Cerebellar nuclear complex (tissue), 1 donor: ENCODE data around the gene OR4X1.
"Not testable (repeated sequence)": the region's sequence is repeated elsewhere in the genome, so short reads cannot be mapped to it uniquely, and the experiment has no call there.

ENCODE experiments used
- DNase-seq, 2 experiments: peaks; one replicate each; lab custom pipeline; 2025; lab: John Stamatoyannopoulos, UW

The OR4X1 gene

GRCh38 chr11:48263423-48263911, at the start of gene OR4X1:
Gene OR4X1, plus strand, starts transcription at chr11:48263861. Its CDS starts 0 bp downstream, at chr11:48263861.
- no peak for DNase-seq

GRCh38 chr11:48216510-48216909, 47.2 kb upstream of the OR4X1 start, which contains the start of gene OR4B1:
Gene OR4B1, plus strand, starts transcription at chr11:48216810. Its CDS starts 0 bp downstream, at chr11:48216810.
- DNase-seq, result no peak

GRCh38 chr11:48228761-48229160, 34.9 kb upstream of the OR4X1 start:
- no peak for DNase-seq

- DNase-seq, result not testable (repeated sequence)
Measured at GRCh38 chr11:48230057-48230456, 33.6 kb upstream of the OR4X1 start.

GRCh38 chr11:48237727-48238126, 25.9 kb upstream of the OR4X1 start:
- DNase-seq, result no peak

- no peak for DNase-seq
Measured at GRCh38 chr11:48242501-48242900, 21.2 kb upstream of the OR4X1 start.

GRCh38 chr11:48244804-48245203, 18.9 kb upstream of the OR4X1 start, which contains the start of gene OR4X2:
Gene OR4X2, plus strand, starts transcription at chr11:48245104. Its CDS starts 0 bp downstream, at chr11:48245104.
- no peak for DNase-seq

- DNase-seq, result no peak
Measured at GRCh38 chr11:48248902-48249301, 14.8 kb upstream of the OR4X1 start.

GRCh38 chr11:48261600-48261999, 2.1 kb upstream of the OR4X1 start:
- DNase-seq, result no peak

- no peak for DNase-seq
Measured at GRCh38 chr11:48270621-48271020, 7.0 kb downstream of the OR4X1 start.

- DNase-seq, result no peak
Measured at GRCh38 chr11:48272606-48273005, 8.9 kb downstream of the OR4X1 start.

GRCh38 chr11:48305923-48306322, 42.3 kb downstream of the OR4X1 start, which contains the start of gene OR4S1:
Gene OR4S1, plus strand, starts transcription at chr11:48306223. Its CDS starts 0 bp downstream, at chr11:48306223.
- no peak for DNase-seq

- no peak for DNase-seq
Measured at GRCh38 chr11:48307760-48308386, 44.2 kb downstream of the OR4X1 start.

GRCh38 chr11:48313590-48313989, 49.9 kb downstream of the OR4X1 start:
- not testable (repeated sequence) for DNase-seq
